NCI-H2171 (cell line): ENCODE measurements around the gene CCSER2.

Experiments
- DNase-seq: peaks from one replicate; lab custom pipeline; 2025; lab: John Stamatoyannopoulos, UW

Gene CCSER2

GRCh38 chr10:84547616-84548015 is 219.2 kb downstream of the CCSER2 start:
- DNase-seq, result no peak

- DNase-seq, result no peak
Observed at GRCh38 chr10:84548869-84549268, 220.5 kb downstream of the CCSER2 start.

GRCh38 chr10:84549368-84550165 is 221.2 kb downstream of the CCSER2 start:
- DNase-seq, result peak; percentile 25

GRCh38 chr10:84550756-84551436 is 222.5 kb downstream of the CCSER2 start:
- no peak for DNase-seq

- no peak for DNase-seq
Observed at GRCh38 chr10:84551437-84552120, 223.2 kb downstream of the CCSER2 start.

- DNase-seq, result no peak
Observed at GRCh38 chr10:84552478-84552877, 224.1 kb downstream of the CCSER2 start.

GRCh38 chr10:84562592-84562991 is 234.2 kb downstream of the CCSER2 start:
- no peak for DNase-seq

DNA sequence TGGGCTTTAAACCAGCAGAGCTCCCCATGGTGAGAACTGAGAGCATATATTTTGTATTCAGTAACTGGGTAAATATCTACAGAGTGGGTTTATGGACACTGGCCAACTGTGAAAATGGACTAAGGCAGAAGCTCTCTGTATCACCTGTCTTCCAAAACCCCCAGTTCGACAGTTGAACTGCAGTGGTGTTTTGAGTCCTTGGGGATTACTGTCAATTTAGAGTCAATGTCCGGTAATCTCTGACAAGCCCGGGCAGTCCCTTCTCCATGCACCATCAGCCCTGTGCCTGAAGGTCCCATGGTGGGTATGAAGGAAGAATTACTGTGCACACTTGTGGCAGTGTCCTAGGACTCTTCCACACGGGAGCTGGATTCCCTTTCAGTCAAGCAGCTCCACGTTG is 235.0 kb downstream of the CCSER2 start:
- no peak for DNase-seq

DNA sequence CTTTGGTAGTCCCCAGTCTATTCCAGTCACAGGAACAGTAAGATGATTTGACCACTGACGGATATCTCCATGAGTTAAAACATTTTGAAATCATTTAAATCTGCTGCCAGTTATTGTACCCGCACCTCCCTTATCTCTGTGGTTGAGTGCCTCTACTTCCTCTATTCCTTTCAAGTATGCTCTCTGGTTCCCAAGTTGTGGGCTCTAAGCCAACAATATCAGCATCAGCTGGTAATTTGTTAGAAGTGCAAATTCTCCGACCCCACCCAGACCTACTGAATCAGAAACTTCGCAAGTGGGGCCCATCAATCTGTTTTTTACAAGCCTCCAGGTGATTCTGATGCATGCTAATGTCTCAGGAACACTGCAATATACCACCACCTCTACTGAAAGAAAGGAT is 235.5 kb downstream of the CCSER2 start:
- DNase-seq, result no peak

DNA sequence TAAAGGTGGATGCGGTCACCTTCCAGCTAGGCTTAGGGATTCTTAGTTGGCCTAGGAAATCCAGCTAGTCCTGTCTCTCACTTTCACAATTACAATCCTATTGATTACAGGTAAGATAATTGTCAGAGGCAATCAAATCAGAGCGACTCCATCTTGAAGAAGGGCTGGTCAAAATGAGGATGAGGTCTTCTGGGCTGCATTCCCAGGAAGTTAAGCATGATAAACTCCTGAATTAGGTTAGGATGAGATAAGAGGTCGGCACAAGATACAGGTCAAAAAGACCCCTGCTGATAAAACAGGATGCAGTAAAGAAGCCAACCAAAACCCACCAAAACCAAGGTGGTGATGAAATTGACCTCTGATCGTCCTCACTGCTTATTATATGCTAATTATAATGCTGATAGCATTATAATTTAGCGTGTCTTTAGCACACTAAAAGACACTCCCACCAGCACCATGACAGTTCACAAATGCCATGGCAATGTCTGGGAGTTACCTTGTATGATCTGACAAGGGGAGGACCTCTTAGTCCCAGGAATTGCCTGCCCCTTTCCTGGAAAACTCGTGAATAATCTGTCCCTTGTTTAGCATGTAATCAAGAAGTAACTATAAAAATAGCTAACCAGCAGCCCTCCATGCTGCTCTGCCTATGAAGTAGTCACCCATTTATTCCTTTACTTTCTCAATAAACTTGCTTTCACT is 237.6 kb downstream of the CCSER2 start:
- no peak for DNase-seq

GRCh38 chr10:84567133-84567532 is 238.7 kb downstream of the CCSER2 start:
- no peak for DNase-seq
